Endometrium (tissue), 2 donors: ENCODE data around the gene COL23A1.

Experiments used
- FAIRE-seq: peaks from 2 replicates; lab custom pipeline; 2012; peaks lifted over from hg19 to GRCh38; lab: Jason Lieb, UNC
- donor health status: control.
- donor health status: control.

The COL23A1 gene

GRCh38 chr5:178357121-178357521, 233.1 kb downstream of the COL23A1 start:
- no peak for FAIRE-seq

GRCh38 chr5:178356431-178356872, 233.7 kb downstream of the COL23A1 start:
- FAIRE-seq: no peak

GRCh38 chr5:178355671-178356070, 234.5 kb downstream of the COL23A1 start:
- no peak for FAIRE-seq

- FAIRE-seq: no peak
These were observed 236.7 kb downstream of the COL23A1 start for GRCh38 chr5:178353461-178353860.

GRCh38 chr5:178352035-178352349, 238.2 kb downstream of the COL23A1 start:
- no peak for FAIRE-seq

GRCh38 chr5:178351221-178352034, 238.8 kb downstream of the COL23A1 start:
- no peak for FAIRE-seq

GRCh38 chr5:178350361-178351220, 239.6 kb downstream of the COL23A1 start:
- FAIRE-seq: no peak

- FAIRE-seq: no peak
These were observed 240.4 kb downstream of the COL23A1 start for GRCh38 chr5:178349625-178350353.

- FAIRE-seq: no peak
These were observed 241.1 kb downstream of the COL23A1 start for GRCh38 chr5:178349075-178349511.

- FAIRE-seq: no peak
These were observed 241.7 kb downstream of the COL23A1 start for GRCh38 chr5:178348356-178349074.

GRCh38 chr5:178347956-178348355, 242.2 kb downstream of the COL23A1 start:
- no peak for FAIRE-seq

- FAIRE-seq: no peak
These were observed 243.4 kb downstream of the COL23A1 start for GRCh38 chr5:178346607-178347334.

- no peak for FAIRE-seq
These were observed 246.9 kb downstream of the COL23A1 start for GRCh38 chr5:178343306-178343705.

- FAIRE-seq: no peak
These were observed 248.4 kb downstream of the COL23A1 start for GRCh38 chr5:178341851-178342140.

- no peak for FAIRE-seq
These were observed 248.9 kb downstream of the COL23A1 start for GRCh38 chr5:178341091-178341850.

- FAIRE-seq: no peak
These were observed 249.6 kb downstream of the COL23A1 start for GRCh38 chr5:178340637-178341036.

GRCh38 chr5:178340187-178340586, 250.0 kb downstream of the COL23A1 start:
- no peak for FAIRE-seq

GRCh38 chr5:178339272-178339671, 250.9 kb downstream of the COL23A1 start:
- no peak for FAIRE-seq

- no peak for FAIRE-seq
These were observed 251.4 kb downstream of the COL23A1 start for GRCh38 chr5:178338750-178339144.

- no peak for FAIRE-seq
These were observed 252.0 kb downstream of the COL23A1 start for GRCh38 chr5:178338126-178338749.
